Liver (tissue), 9 donors: Measurements from ENCODE around the gene NTN5. TPM values are rescaled to one million over a fixed set of nuclear protein-coding genes. Genes with fewer than 3 reads are reported as not detected.
"Not testable (repeated sequence)": the region's sequence is repeated elsewhere in the genome, so short reads cannot be mapped to it uniquely, and the experiment has no call there.

Source experiments
- DNase-seq: peaks from one replicate; pipeline ENCODE4 v3.0.0-alpha.2; 2017; ENCODE audit warnings: low spot score
- H3K27ac ChIP-seq, 2 donors: one replicate each; pipeline ENCODE4 v1.7.0; 2013; ENCODE audit warnings: inconsistent platforms in 2 of 2, low read length in 2 of 2, control low read depth in 1 of 2, low read depth in 1 of 2, mild to moderate bottlenecking in 1 of 2
- H3K27me3 ChIP-seq, 4 donors: one replicate each; pipeline versions ENCODE4 v1.6.1 to v1.7.0; 2013; ENCODE audit warnings: low read length in 3 of 4, inconsistent platforms in 1 of 4, mild to moderate bottlenecking in 1 of 4, moderate library complexity in 1 of 4; ENCODE audit not compliant: control insufficient read depth in 4 of 4, insufficient read depth in 4 of 4
- H3K36me3 ChIP-seq, 4 donors: one replicate each; pipeline versions ENCODE4 v1.6.1 to v1.7.0; 2013; ENCODE audit warnings: low read length in 3 of 4, mild to moderate bottlenecking in 3 of 4, low read depth in 1 of 4, moderate library complexity in 1 of 4; ENCODE audit not compliant: control insufficient read depth in 4 of 4, insufficient read depth in 3 of 4
- H3K4me1 ChIP-seq, 4 donors: one replicate each; pipeline versions ENCODE4 v1.6.1 to v1.7.0; 2013; ENCODE audit warnings: low read length in 3 of 4, mild to moderate bottlenecking in 3 of 4, moderate library complexity in 1 of 4; ENCODE audit not compliant: control insufficient read depth in 4 of 4, insufficient read depth in 4 of 4
- H3K4me3 ChIP-seq, 3 donors: one replicate each; pipeline versions ENCODE4 v1.6.1 to v1.7.0; 2013; ENCODE audit warnings: low read length in 3 of 3, control low read depth in 1 of 3, low read depth in 1 of 3, mild to moderate bottlenecking in 1 of 3
- H3K9ac ChIP-seq, 2 donors: one replicate each; pipeline ENCODE4 v1.7.0; 2013; ENCODE audit warnings: low read length in 2 of 2, mild to moderate bottlenecking in 2 of 2, moderate library complexity in 2 of 2, control low read depth in 1 of 2, low read depth in 1 of 2
- H3K9me3 ChIP-seq, 4 donors: one replicate each; pipeline versions ENCODE4 v1.6.1 to v1.7.0; 2013; ENCODE audit warnings: low read length in 3 of 4; ENCODE audit not compliant: control insufficient read depth in 4 of 4
- ATF3 ChIP-seq: IDR thresholded peaks from 2 replicates; pipeline ENCODE4 v1.6.1; 2016; ENCODE audit warnings: antibody characterized with exemption
- CTCF ChIP-seq: fragments of 150-350 bp; IDR thresholded peaks from 2 replicates; pipeline ENCODE4 v1.5.1; 2017; ENCODE audit warnings: improper control_type of control experiment, low read depth, low read length; ENCODE audit not compliant: missing input control
- EGR1 ChIP-seq, 2 donors: IDR thresholded peaks; 2 replicates each; pipeline ENCODE4 v1.6.1; 2016 to 2018; ENCODE audit warnings: antibody characterized with exemption in 2 of 2, low read depth in 2 of 2
- FOXA1 ChIP-seq: IDR thresholded peaks from 2 replicates; pipeline ENCODE4 v1.6.1; 2016; ENCODE audit warnings: antibody characterized with exemption
- FOXA2 ChIP-seq: IDR thresholded peaks from 2 replicates; pipeline ENCODE4 v1.6.1; 2016; ENCODE audit warnings: antibody characterized with exemption
- GABPA ChIP-seq, 2 donors: IDR thresholded peaks in 1 of 2; conservative IDR thresholded peaks in 1 of 2; 2 replicates each; pipeline ENCODE4 v1.6.1; 2016; ENCODE audit warnings: antibody characterized with exemption in 2 of 2, mild to moderate bottlenecking in 1 of 2, moderate library complexity in 1 of 2
- HNF4A ChIP-seq, 2 donors: conservative IDR thresholded peaks; 2 replicates each; pipeline ENCODE4 v1.6.1; 2016; ENCODE audit warnings: antibody characterized with exemption in 2 of 2, mild to moderate bottlenecking in 2 of 2
- HNF4G ChIP-seq: IDR thresholded peaks from 2 replicates; pipeline ENCODE4 v1.6.1; 2016; ENCODE audit warnings: antibody characterized with exemption
- JUND ChIP-seq, 2 donors: IDR thresholded peaks; 2 replicates each; pipeline ENCODE4 v1.6.1; 2016; ENCODE audit warnings: antibody characterized with exemption in 2 of 2
- MAX ChIP-seq: IDR thresholded peaks from 2 replicates; pipeline ENCODE4 v1.6.1; 2016; ENCODE audit warnings: antibody characterized with exemption
- NR2F2 ChIP-seq: IDR thresholded peaks from 2 replicates; pipeline ENCODE4 v1.6.1; 2016; ENCODE audit warnings: antibody characterized with exemption
- RAD21 ChIP-seq, 2 donors: IDR thresholded peaks; 2 replicates each; pipeline ENCODE4 v1.6.1; 2016; ENCODE audit warnings: antibody characterized with exemption in 2 of 2, mild to moderate bottlenecking in 2 of 2
- REST ChIP-seq: IDR thresholded peaks from 2 replicates; pipeline ENCODE4 v1.6.1; 2016; ENCODE audit warnings: antibody characterized with exemption, mild to moderate bottlenecking
- RXRA ChIP-seq, 2 donors: IDR thresholded peaks; 2 replicates each; pipeline ENCODE4 v1.6.1; 2017 to 2018; ENCODE audit warnings: antibody characterized with exemption in 2 of 2, mild to moderate bottlenecking in 1 of 2
- SP1 ChIP-seq: IDR thresholded peaks from 2 replicates; pipeline ENCODE4 v1.6.1; 2018; ENCODE audit warnings: antibody characterized with exemption, mild to moderate bottlenecking
- TAF1 ChIP-seq: conservative IDR thresholded peaks from 2 replicates; pipeline ENCODE4 v1.6.1; 2016; ENCODE audit warnings: antibody characterized with exemption, mild to moderate bottlenecking
- YY1 ChIP-seq: IDR thresholded peaks from 2 replicates; pipeline ENCODE4 v1.6.1; 2016; ENCODE audit warnings: antibody characterized with exemption, mild to moderate bottlenecking
- WGBS: extraction: QIAGEN DNeasy Blood & Tissue Kit; methylation state at CpG from one replicate; pipeline ENCODE4 v1.1.7; 2013; 5-methylcytosine and 5-hydroxymethylcytosine counted together
- polyA plus RNA-seq, 2 donors: library from polyadenylated mRNA; stranded (reverse) in 1 of 2; unstranded in 1 of 2; fragments of 200-250 nt in 1 of 2; fragments of >200 nt in 1 of 2; fragmentation: Nextera tagmentation in 1 of 2; extraction: Ambion mirVana in 1 of 2; gene quantifications; one replicate each; pipeline versions ENCODE4 v1.2.1 to v1.2.3, GENCODE V29; 2013 to 2015
- total RNA-seq, 2 donors: library from RNA; depleted of rRNA; stranded (reverse); fragments of >200 nt; gene quantifications; one replicate each; pipeline ENCODE4 v1.2.3, GENCODE V29; 2014
- TF ChIP-seq, protein P1 (sequence below): IDR thresholded peaks from 2 replicates; pipeline ENCODE4 v1.6.1; 2016; ENCODE audit warnings: antibody characterized with exemption
- donor health status: healthy.
- donor health status: healthy.
- donor health status: healthy.
- donor health status: healthy.
- donor health status: healthy.

NTN5 gene
- total and polyA plus RNA-seq, 4 donors: 0.08 to 0.09 TPM; not detected in 2

- DNase-seq: no peak
- Histone ChIP-seq H3K36me3 (no peaks in the 10 kb centered on the region), H3K27me3 (no peaks in the 10 kb centered on the region), H3K27ac (no peak overlapping the region), H3K4me3 (no peak overlapping the region), H3K9me3 (no peaks in the 10 kb centered on the region), H3K9ac (no peak overlapping the region), H3K4me1 (peaks cover 4 to 9% (median 8%) of the 10 kb centered on the region in 4 donors)
- WGBS: 93% methylated on average over 45 of the region's 45 CpGs
- TF ChIP-seq, protein P1, sequence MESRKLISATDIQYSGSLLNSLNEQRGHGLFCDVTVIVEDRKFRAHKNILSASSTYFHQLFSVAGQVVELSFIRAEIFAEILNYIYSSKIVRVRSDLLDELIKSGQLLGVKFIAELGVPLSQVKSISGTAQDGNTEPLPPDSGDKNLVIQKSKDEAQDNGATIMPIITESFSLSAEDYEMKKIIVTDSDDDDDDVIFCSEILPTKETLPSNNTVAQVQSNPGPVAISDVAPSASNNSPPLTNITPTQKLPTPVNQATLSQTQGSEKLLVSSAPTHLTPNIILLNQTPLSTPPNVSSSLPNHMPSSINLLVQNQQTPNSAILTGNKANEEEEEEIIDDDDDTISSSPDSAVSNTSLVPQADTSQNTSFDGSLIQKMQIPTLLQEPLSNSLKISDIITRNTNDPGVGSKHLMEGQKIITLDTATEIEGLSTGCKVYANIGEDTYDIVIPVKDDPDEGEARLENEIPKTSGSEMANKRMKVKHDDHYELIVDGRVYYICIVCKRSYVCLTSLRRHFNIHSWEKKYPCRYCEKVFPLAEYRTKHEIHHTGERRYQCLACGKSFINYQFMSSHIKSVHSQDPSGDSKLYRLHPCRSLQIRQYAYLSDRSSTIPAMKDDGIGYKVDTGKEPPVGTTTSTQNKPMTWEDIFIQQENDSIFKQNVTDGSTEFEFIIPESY: no peak
- TF ChIP-seq YY1 (no peak), REST (no peak)
These were observed 7.8 kb upstream of the NTN5 start for GRCh38 chr19:48680436-48681126.

DNA sequence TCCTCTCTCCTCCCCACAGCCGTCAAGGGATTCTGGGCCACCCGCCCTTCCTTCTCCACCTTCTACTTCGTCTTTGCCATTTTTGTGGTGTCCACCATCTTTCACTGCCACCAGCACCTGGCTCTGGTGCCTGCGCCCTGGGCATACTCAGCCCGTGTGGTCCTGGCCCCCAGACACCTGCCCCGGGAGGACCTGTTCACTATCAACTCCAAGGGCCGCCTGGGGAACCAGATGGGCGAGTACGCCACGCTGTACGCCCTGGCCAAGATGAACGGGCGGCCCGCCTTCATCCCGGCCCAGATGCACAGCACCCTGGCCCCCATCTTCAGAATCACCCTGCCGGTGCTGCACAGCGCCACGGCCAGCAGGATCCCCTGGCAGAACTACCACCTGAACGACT lies 7.2 kb upstream of the NTN5 start:
- not testable (repeated sequence) for H3K4me3 ChIP-seq, H3K27ac ChIP-seq, H3K27me3 ChIP-seq, DNase-seq, H3K36me3 ChIP-seq, H3K9ac ChIP-seq, H3K9me3 ChIP-seq
- H3K4me1 ChIP-seq: peaks cover 4 to 11% (median 8%) of the 10 kb centered on the region in 4 donors
- WGBS: 97% methylated on average over 18 of the region's 19 CpGs

DNA sequence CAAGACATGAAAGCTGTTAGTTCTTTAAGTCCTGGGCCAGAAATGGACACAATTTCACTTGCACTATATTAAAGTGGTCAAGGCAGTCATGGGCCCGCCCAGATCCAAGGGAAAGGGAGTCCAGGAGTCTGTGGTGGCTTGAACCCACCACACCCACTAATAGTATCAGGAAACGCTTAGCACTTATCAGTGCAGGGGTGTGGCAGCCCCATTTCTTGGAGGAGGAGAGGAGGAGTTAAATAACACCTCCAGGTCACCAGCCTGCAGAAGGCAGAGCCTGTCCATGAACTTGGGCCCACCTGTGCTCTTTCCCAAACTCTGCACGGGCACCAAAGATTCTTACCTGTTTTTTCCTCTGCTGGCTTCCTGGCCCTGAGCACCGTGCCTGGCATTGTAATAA lies 5.4 kb upstream of the NTN5 start:
- WGBS: 82% methylated on average over 4 of the region's 4 CpGs
- no peaks in the 10 kb centered on the region for H3K27me3 ChIP-seq
- H3K9me3 ChIP-seq: no peaks in the 10 kb centered on the region
- TF ChIP-seq MAX: no peak
- no peak for TF ChIP-seq CTCF
- no peak for TF ChIP-seq YY1
- no peak for TF ChIP-seq TAF1
- no peak for TF ChIP-seq RAD21 (IDR thresholded peaks at IDR 0.05)
- TF ChIP-seq ATF3: no peak
- no peak for TF ChIP-seq FOXA1
- no peak for TF ChIP-seq NR2F2
- no peak for TF ChIP-seq GABPA (IDR thresholded peaks at IDR 0.05 in 1 of 2, conservative IDR thresholded peaks at IDR 0.05 in 1 of 2)
- TF ChIP-seq HNF4G: no peak
- no peak for TF ChIP-seq RXRA (IDR thresholded peaks at IDR 0.05)
- TF ChIP-seq HNF4A (conservative IDR thresholded peaks at IDR 0.05): no peak
- TF ChIP-seq FOXA2: no peak
- no peak for TF ChIP-seq SP1
- TF ChIP-seq JUND (IDR thresholded peaks at IDR 0.05): no peak
- TF ChIP-seq EGR1 (IDR thresholded peaks at IDR 0.05; ENCODE audit: low read depth in 2 of 2): no peak
- no peak overlapping the region for H3K9ac ChIP-seq
- peaks cover 0 to 3% (median 0%) of the 10 kb centered on the region in 4 donors for H3K4me1 ChIP-seq
- no peak overlapping the region for H3K27ac ChIP-seq
- DNase-seq: no peak
- H3K4me3 ChIP-seq: no peak overlapping the region
- no peaks in the 10 kb centered on the region for H3K36me3 ChIP-seq
